Measurements from ENCODE around the gene TRAF1. TPM values are rescaled to one million over a fixed set of nuclear protein-coding genes. Genes with fewer than 3 reads are reported as not detected.

Gene TRAF1
- total RNA-seq, 3 donors from 2014 or later = 2.9 to 5.5 (median 3.8) TPM

GRCh38 chr9:120856700-120857099 lies 69.9 kb downstream of the TRAF1 start:
- TF ChIP-seq, protein P1, sequence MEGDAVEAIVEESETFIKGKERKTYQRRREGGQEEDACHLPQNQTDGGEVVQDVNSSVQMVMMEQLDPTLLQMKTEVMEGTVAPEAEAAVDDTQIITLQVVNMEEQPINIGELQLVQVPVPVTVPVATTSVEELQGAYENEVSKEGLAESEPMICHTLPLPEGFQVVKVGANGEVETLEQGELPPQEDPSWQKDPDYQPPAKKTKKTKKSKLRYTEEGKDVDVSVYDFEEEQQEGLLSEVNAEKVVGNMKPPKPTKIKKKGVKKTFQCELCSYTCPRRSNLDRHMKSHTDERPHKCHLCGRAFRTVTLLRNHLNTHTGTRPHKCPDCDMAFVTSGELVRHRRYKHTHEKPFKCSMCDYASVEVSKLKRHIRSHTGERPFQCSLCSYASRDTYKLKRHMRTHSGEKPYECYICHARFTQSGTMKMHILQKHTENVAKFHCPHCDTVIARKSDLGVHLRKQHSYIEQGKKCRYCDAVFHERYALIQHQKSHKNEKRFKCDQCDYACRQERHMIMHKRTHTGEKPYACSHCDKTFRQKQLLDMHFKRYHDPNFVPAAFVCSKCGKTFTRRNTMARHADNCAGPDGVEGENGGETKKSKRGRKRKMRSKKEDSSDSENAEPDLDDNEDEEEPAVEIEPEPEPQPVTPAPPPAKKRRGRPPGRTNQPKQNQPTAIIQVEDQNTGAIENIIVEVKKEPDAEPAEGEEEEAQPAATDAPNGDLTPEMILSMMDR (IDR thresholded peaks at IDR 0.05) = no peak
- peak; percentile 76 to 83 (median 81) for DNase-seq
- no peaks in the 10 kb centered on the region for H3K36me3 ChIP-seq (ENCODE audit: low read depth)
- intact Hi-C loops (cut with DNase I, micrococcal nuclease) = no loop called here
- no peaks in the 10 kb centered on the region for H3K9me3 ChIP-seq
- ATAC-seq = peak; percentile 90
- H3K4me1 ChIP-seq (ENCODE audit: low read depth) = no peaks in the 10 kb centered on the region
- H3K4me3 ChIP-seq = no peak overlapping the region

DNA sequence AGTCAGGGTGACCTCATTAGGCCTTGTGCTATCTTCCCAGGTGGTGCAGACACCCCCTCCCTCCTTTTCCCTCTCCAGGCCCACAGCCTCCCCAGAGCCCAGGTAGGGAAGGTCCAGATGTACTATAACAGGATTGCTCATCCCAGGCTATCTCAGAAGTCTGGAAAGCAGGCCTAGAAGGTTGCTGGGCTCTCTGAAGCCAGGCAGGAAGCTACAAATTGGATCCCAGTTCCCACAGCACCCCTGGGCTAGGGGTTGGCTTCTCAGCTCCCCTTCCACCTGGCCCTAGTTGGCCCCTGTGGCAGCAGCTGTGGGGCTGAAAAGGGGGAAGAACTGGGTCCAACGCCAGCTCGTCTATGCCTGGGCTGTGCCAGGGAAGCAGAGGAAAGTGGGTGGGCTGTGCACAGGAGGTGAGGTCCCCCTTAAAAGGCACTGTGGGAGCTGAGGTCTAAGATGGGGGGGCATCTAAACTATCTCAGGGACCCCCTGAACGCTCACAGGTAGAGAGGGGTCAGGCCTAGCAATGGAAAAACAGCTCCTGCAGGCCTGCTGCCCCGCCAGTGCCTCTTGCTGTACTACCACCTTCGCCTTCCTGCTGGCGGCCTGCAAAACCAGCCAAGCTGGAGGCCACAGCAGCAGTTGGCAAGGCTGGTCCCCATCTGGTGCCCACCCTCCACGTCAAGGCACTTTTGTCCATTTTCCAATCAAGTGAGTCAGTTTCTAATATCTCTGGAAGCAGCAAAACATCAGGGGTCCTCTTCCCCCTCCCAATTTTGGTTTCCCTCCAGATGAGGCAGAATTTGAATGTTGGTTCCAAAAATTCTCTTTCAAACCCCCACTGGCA lies 70.5 kb downstream of the TRAF1 start:
- Histone ChIP-seq H3K4me1 (ENCODE audit: low read depth) (no peaks in the 10 kb centered on the region), H3K9me3 (no peaks in the 10 kb centered on the region), H3K4me3 (no peak overlapping the region), H3K36me3 (ENCODE audit: low read depth) (no peaks in the 10 kb centered on the region)
- TF ChIP-seq, protein P1 (IDR thresholded peaks at IDR 0.05) = no peak
- DNase-seq = no peak
- no peak for ATAC-seq
- intact Hi-C loops (cut with DNase I, micrococcal nuclease) = no loop called here

- no peaks in the 10 kb centered on the region for H3K9me3 ChIP-seq
- DNase-seq (no peak), ATAC-seq (no peak)
- intact Hi-C loops (cut with DNase I, micrococcal nuclease) = no loop called here
- no peak overlapping the region for H3K4me3 ChIP-seq
- no peaks in the 10 kb centered on the region for H3K36me3 ChIP-seq (ENCODE audit: low read depth)
- no peaks in the 10 kb centered on the region for H3K4me1 ChIP-seq (ENCODE audit: low read depth)
- TF ChIP-seq, protein P1 (IDR thresholded peaks at IDR 0.05) = no peak
These were observed 71.8 kb downstream of the TRAF1 start for GRCh38 chr9:120854596-120855327.

DNA sequence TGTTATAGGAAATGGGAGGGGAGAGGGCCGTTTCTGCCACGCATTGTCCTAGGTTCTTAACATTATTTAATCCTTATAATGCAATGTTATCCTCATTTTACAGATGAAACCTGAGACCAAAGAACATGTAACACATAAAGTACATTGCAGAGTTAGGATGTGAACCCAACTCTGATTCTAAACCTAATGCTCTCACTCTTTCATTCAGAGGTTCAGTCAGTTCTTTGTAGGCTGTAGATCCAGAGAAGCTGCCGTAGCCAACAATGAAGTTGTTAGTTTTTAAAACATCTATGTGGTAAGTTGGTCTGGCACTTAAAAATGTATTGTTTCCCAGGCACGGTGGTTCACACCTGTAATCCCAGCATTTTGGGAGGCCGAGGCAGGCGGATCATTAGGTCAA lies 73.4 kb downstream of the TRAF1 start:
- intact Hi-C loops (cut with DNase I, micrococcal nuclease) = no loop called here
- TF ChIP-seq, protein P1 (IDR thresholded peaks at IDR 0.05) = no peak
- Histone ChIP-seq H3K4me3 (no peak overlapping the region), H3K9me3 (no peaks in the 10 kb centered on the region), H3K36me3 (ENCODE audit: low read depth) (no peaks in the 10 kb centered on the region), H3K4me1 (ENCODE audit: low read depth) (no peaks in the 10 kb centered on the region)
- DNase-seq (no peak), ATAC-seq (no peak)

Other genes starting within 250 kb of the TRAF1 start
- gene MEGF9, start 212.3 kb downstream of the TRAF1 start, total RNA-seq = 10 to 100 TPM in 1 of 3 donors, 1 to 10 TPM in 2; 6.3 to 16.7 (median 9.3) TPM
- 10 to 100 TPM; 62.1 to 67.5 (median 65.0) TPM for gene FBXW2, start 133.4 kb downstream of the TRAF1 start, total RNA-seq
- 10 to 100 TPM; 30.1 to 46.9 (median 32.3) TPM for gene PSMD5, start 83.9 kb downstream of the TRAF1 start, total RNA-seq
- 10 to 100 TPM in 2 of 3 donors, 1 to 10 TPM in 1; 9.8 to 33.6 (median 26.6) TPM for gene PHF19, start 49.6 kb downstream of the TRAF1 start, total RNA-seq
- 1 to 10 TPM in 2 of 3 donors, under 1 TPM in 1; 0.58 to 3.8 (median 1.3) TPM for gene C5, start 123.5 kb upstream of the TRAF1 start, total RNA-seq
- gene CNTRL, start 148.2 kb upstream of the TRAF1 start, total RNA-seq = 10 to 100 TPM in 1 of 3 donors, 1 to 10 TPM in 2; 9.6 to 12.4 (median 9.7) TPM

Data from mucosa of descending colon (tissue), 3 donors.